GM18526 (cell line): Measurements from ENCODE around the gene CAPN3.

ENCODE experiments used
- POLR2A ChIP-seq: IDR thresholded peaks from 3 replicates; pipeline ENCODE4 v1.6.1; 2011; ENCODE audit not compliant: insufficient read length; ENCODE audit errors: extremely low read depth

Gene CAPN3

DNA sequence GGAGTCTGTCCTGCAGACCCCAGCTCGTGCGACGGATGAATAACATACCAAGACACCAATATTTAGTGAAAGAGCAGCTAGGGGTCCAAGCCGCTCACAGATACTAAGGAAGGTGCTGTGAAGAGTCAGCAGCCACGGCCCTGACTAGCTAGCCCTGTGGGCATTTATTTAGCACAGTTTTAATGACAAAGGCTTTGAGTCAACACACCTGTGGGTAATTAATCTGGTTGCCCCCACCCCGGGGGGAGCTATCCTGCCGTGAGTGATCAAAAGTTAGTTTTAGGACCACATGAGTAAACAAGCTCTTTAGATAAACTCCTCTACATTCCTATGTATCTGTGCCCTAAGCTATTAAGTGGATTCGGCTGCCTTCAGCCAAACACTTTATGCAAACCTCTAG, 18.7 kb downstream of the CAPN3 start:
- no peak for TF ChIP-seq POLR2A

DNA sequence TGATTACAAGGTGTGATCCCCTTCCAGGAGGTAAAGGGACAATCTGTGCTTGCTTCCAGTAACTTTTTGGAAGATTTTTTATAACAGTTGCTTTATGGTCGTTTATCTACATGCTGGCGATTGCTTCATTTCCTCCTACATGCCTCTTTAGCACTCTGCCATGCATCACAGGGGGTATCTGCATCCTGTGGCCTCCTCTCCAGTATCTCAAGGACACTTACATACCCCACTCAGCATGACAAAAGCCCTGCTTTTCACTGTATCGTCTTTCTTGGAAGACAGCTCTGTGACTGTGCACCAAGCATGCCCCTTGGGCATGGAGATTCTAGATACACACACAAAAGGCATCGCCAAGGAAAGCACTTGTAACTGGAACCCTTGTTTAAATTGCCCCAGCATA, 25.3 kb downstream of the CAPN3 start:
- TF ChIP-seq POLR2A: no peak

DNA sequence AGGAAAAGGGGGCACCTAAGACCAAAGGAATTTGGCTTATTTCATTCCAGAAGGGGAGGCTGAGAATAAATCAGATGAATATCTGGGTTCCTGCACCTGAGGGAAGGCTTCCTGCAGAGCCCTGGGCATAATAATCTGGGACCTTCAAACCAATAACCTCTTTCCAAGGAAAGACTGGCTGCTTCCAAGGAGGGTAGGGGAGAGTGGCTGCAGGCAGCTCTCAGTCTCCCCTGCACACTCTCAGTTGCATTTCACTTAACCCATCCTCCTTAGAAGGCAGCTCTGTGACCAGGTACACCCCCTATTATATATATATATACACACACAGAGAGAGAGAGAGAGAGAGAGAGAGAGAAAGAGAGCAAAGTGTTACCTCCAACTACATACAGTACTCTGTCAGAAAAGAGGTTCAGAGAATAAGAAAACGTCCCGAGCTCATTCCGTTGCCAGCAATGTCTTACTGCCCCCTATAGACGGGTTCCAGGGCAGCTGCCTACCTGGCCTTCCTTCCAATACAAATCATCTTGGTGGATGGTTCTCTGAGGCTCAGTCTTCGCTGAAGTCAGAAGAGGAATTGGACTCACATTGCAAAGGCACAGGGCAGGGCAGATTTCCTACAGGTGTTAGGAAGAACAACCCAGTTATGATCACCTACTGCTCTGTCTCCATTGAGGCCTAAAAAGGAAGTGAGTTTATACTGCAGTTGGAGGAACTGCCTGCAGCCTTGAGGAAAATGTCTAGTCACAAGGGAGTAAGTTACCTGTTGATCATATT, 26.1 kb downstream of the CAPN3 start:
- no peak for TF ChIP-seq POLR2A

- TF ChIP-seq POLR2A: no peak
Observed at GRCh38 chr15:42385980-42386700, 26.8 kb downstream of the CAPN3 start.

DNA sequence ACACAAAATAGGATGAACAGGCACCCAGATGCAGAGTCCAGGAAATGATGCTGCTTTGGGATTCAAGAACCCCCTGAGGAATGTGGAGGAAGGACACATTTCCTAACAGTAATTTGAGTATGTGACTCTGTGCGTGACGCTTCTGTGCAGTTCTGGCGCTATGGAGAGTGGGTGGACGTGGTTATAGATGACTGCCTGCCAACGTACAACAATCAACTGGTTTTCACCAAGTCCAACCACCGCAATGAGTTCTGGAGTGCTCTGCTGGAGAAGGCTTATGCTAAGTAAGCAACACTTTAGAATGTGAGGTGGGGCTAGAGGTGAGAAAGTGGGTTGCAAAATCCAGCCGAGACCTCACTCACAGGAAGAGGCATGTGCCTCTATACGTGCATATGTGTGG, 28.3 kb downstream of the CAPN3 start:
- TF ChIP-seq POLR2A: no peak

DNA sequence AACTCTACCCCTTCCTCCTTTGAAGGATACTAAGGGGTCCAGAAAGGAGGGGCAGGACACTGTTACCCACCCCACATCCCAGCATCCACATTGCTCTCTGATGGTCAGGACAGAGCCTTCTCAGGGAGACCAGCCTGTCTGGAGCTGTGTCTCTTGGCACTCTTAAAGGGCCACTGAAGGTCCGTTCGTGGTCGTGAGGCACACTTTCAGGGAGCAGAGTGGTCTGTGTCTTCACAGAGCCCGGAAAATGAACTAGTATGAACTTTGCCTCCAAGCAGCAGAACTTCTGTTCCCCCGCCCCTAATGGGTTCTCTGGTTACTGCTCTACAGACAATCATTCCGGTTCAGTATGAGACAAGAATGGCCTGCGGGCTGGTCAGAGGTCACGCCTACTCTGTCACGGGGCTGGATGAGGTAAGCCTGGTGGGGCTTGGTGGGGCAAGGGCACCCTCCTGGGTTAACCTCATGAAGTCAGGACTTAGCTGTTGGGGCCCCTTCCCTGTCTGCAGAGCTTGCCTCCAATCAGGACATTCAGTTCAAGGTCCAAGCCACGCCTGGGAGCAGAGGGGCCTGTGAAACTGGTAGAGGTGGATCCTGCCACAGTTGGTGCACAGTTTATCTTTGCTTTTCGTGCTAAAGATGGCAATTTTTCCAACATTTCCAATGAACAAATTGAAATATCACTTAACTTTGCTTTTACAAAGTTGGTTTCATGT, 33.2 kb downstream of the CAPN3 start:
- no peak for TF ChIP-seq POLR2A

GRCh38 chr15:42394106-42394505, 34.8 kb downstream of the CAPN3 start:
- no peak for TF ChIP-seq POLR2A

DNA sequence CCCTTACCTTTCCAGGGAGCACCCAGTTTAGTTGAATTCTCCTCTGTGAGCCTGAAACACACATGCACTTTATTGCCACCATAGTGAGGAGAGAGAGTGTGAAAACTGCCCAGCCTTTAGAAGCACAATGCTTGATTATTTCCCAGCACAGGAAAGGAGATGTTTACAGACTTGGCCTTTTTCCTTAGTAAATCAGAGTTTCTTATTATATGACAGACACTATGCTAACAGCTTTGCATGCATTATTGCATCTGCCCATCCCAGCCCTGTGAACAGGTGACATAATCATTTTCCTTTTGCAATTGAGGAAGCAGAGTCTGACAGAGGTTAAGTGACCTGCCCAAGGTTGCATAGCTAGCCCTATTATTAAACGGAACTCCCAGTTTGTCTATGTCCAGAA, 36.5 kb downstream of the CAPN3 start:
- TF ChIP-seq POLR2A: no peak

GRCh38 chr15:42401544-42402454, 42.5 kb downstream of the CAPN3 start:
- no peak for TF ChIP-seq POLR2A

GRCh38 chr15:42402455-42403205, 43.3 kb downstream of the CAPN3 start:
- no peak for TF ChIP-seq POLR2A

GRCh38 chr15:42403389-42403788, 44.1 kb downstream of the CAPN3 start:
- TF ChIP-seq POLR2A: no peak

DNA sequence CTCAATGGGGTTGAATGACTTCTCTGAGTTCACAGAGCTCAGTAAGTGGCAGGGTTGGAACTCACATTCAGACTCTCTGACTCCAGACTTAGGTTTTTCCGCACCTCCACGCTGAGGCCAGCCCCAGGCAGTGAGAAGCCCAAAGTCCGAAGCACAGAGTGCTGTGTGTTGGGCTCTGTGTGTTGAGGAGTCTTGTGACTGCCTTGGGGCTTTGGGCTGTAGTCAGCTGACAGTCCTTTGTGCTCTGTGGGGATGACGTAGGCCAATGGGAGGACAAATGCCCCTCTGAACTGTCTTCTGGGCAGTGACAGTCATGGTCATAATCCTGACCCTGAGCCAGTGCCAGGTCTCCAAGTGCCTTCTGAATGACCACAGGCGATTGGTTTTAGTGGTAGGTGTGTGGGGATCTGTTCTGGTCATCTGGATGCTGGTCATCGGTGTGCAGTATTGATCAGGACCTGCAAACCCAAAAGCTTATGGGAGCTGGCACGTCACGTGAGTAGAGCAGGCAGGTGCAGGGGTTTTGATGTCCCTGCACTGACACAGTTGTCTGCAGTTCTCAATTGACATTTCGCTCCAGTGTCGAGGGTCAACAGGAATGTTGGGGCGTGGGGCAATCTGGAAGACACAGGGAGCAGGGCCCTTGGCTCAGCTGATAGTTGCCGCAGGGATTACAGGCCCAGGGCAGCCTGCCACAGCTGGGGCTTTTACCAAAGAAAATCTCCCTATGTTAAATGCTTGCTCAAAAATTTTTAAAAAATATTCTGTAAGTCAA, 45.3 kb downstream of the CAPN3 start:
- TF ChIP-seq POLR2A: no peak

DNA sequence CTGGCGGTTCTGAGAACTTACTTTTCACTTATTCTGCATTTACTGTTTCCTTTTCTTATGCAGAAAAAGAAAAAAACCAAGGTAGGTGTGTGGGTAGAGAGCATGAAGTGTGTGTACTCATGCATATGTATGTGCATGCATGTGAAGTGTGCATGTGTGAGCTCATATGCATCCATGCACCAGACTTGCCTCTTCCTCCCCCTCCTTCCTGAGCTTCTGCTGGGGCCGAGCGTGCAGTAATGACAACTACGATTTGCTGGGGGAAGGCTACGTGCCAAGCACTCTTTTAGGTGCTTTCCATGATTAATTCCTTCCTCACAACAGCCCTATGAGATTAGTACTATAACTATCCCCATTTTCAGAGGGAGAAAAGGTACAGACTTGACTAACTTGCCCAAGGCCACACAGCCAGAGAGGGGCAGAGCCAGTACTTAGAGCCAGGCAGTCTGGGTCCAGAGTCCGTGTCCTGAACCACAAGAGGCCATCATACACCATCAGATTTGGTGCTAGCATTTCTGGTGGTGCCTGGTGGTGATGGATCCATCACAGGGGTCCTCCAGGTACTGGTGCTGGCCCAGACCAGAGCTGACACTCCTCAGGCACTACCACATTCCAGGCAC, 46.7 kb downstream of the CAPN3 start:
- TF ChIP-seq POLR2A: no peak
